Neuron (in vitro differentiated cells): ENCODE data around the gene TBC1D9B.
A peak's percentile ranks its signal among the peaks of the same experiment; 100 is the strongest.

Experiments
- H2AFZ ChIP-seq: one replicate; pipeline ENCODE4 v1.6.1; 2013; ENCODE audit warnings: low read depth, mild to moderate bottlenecking, inconsistent platforms, low read length, moderate library complexity
- H3K27me3 ChIP-seq: one replicate; pipeline ENCODE4 v1.6.1; 2013; ENCODE audit warnings: low read length; ENCODE audit not compliant: insufficient read depth
- H3K36me3 ChIP-seq: one replicate; pipeline ENCODE4 v1.6.1; 2013; ENCODE audit warnings: low read length; ENCODE audit not compliant: insufficient read depth
- H3K4me1 ChIP-seq: one replicate; pipeline ENCODE4 v1.6.1; 2013; ENCODE audit warnings: low read length; ENCODE audit not compliant: insufficient read depth
- H3K4me3 ChIP-seq: 2 replicates; pipeline ENCODE4 v1.5.1; 2013; ENCODE audit warnings: mild to moderate bottlenecking, low read length, moderate library complexity
- H3K9me3 ChIP-seq: one replicate; pipeline ENCODE4 v1.6.1; 2013; ENCODE audit warnings: low read length

Gene TBC1D9B

DNA sequence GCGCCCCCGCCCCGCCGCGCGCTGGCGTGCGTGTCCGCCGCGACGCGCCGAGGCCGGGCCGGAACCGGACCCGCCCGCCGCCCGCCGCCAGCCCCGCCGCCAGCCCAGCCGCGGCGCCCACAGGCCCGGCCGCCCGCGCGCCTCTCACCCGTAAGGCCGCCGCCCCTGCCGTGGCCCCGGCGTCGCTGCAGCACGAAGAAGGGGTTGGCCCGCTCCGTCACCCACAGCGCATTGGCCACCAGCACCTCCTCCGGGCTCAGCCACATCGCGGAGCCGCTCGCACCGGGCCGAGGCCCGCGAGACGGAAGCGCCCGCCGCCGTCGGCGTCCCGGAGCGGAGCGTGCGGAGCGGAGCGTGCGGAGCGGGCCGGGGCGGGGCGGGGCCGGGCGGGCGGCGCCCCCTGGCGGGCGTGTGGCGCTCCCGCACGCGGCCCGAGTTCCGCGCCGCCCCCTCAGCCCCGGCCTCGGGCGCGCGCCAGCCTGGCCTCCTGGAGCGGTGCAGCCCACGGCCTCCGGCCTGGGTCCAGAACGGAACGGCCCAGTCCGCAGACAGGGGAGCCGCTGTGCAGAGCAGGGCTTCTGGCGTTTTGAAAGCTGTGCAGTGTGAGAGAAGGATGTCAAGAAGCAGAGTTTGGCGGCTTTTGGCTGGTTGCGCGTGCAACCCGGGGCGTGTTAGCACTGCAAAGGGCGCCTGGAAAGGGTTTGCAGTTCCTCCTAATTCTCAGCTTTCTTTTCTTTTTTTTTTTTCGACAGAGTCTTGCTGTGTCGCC lies at the start of gene TBC1D9B:
Gene TBC1D9B (minus strand): TSS at position 342 of the 769 bp plus-strand sequence. CDS start 76 bp downstream, at position 266.
- H3K36me3 ChIP-seq: peaks cover 22% of the 10 kb centered on the region
- H3K4me3 ChIP-seq: peak within 1 kb of the TSS; percentile 76
- H2AFZ ChIP-seq: peak within 1 kb of the TSS; percentile 48
- H3K27me3 ChIP-seq: no peaks in the 10 kb centered on the region
- peaks cover 9% of the 10 kb centered on the region for H3K4me1 ChIP-seq
- H3K9me3 ChIP-seq: no peaks in the 10 kb centered on the region

DNA sequence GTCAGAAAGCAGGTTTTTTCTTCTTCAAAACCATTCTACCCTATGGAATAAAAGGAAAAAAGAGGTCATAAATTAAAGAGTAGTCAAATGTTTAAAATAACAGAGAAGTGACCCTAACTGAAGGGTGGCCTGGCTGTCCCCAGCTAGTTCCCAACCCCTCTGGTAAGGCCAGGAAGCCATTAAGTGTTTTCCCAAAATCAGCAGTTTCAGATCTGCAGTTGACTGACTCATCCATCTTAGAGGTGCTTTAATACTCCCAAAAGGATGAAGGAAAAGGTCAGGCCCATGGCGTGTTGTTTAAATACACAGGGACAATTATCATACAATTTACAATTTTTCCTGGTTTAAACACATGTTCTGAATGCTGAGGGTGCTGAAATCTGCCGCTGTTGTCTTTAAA lies 47.9 kb upstream of the TBC1D9B start:
- Histone ChIP-seq H3K9me3 (peaks cover 11% of the 10 kb centered on the region), H3K4me1 (no peaks in the 10 kb centered on the region), H2AFZ (no peak overlapping the region), H3K36me3 (peaks cover 65% of the 10 kb centered on the region), H3K27me3 (no peaks in the 10 kb centered on the region), H3K4me3 (no peak overlapping the region)

DNA sequence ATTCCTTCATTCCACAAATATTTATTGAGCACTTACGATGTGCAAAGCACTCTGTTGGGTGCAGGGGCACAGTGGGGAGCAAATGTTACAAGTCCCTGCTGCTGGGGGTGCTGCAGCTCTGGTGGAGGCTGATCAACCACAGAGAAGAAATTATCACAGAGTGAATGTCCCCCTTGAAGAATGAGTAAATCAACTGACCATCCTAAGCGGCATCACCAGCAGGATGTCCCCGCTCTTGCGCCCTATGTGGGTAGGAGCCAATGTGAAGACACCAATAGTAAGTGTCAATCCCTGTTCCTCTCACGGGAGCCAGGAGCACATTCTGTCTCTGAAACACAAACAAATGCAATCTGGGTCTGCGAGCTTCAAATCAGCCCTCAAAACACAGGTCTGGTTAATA lies 47.4 kb upstream of the TBC1D9B start:
- Histone ChIP-seq H3K4me1 (no peaks in the 10 kb centered on the region), H3K4me3 (no peak overlapping the region), H3K9me3 (peaks cover 9% of the 10 kb centered on the region), H2AFZ (no peak overlapping the region), H3K27me3 (no peaks in the 10 kb centered on the region), H3K36me3 (peaks cover 63% of the 10 kb centered on the region)

DNA sequence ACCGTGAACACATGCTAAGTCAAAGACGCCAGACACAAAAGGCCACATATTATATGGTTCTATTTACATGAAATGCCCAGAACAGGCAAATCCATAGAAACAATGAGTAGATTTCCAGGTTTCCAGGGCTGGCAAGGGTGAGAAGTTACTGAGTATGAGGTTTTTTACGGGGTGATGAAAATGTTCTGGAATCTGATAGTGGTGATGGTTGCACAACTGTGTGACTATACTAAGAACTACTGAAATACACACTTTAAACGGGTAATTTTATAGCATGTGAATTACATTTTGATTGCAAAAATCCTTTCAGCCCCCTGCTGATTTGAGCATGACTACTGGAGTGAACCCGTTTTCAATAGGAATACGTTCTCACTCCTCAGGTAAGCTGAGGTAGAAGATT lies 46.7 kb upstream of the TBC1D9B start:
- Histone ChIP-seq H3K9me3 (peaks cover 9% of the 10 kb centered on the region), H3K27me3 (no peaks in the 10 kb centered on the region), H3K4me3 (no peak overlapping the region), H3K4me1 (no peaks in the 10 kb centered on the region), H3K36me3 (peaks cover 66% of the 10 kb centered on the region), H2AFZ (no peak overlapping the region)

DNA sequence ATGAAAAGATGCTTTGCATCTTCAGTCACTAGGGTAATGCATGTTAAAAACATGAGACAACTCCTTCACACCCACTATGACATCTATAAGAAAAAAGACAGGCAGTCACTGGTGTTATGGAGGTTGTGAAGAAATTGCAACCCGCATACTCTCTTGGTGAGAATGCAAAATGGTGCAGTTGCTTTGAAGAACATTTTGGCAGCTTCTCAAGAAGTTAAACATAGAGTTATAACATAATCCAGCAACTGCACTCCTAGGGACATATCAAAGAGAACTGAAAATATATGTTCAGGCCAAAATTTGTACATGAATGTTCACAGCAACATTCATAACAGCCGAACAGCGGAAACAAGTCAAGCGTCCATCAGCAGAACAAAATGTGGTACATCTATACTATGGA lies 46.3 kb upstream of the TBC1D9B start:
- Histone ChIP-seq H3K36me3 (peaks cover 64% of the 10 kb centered on the region), H3K4me1 (no peaks in the 10 kb centered on the region), H2AFZ (no peak overlapping the region), H3K4me3 (no peak overlapping the region), H3K9me3 (peaks cover 9% of the 10 kb centered on the region), H3K27me3 (no peaks in the 10 kb centered on the region)

DNA sequence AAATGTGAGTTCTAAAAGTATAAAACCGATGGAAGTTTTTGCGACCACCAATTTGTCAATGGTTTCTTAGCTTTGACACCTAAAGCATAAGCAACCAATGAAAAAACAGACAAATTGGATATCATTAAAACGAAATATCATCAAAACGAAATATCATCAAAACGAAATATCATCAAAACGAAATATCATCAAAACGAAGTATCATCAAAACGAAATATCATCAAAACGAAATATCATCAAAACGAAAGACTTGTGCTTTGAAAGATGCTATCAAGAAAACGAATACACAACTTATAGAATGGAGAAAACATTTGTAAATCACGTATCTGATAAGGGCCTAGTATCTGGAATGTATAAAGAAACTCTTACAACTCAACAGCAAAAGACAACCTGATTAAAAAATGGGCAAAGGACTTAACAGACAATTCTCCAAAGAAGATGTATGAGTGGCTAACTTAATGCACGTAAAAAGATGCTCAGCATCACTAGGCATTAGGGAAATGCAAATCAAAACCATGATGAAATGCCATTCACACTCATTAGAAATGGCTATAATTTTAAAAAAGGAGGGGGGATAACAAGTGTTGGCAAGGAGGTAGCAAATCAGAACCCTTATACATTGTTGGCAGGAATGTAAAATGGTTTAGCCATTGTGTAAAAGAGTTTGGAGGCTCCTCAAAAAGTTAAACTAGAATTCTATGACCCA lies 29.4 kb upstream of the TBC1D9B start:
- H3K27me3 ChIP-seq: no peaks in the 10 kb centered on the region
- peaks cover 11% of the 10 kb centered on the region for H3K9me3 ChIP-seq
- no peak overlapping the region for H3K4me3 ChIP-seq
- peaks cover 7% of the 10 kb centered on the region for H3K36me3 ChIP-seq
- H3K4me1 ChIP-seq: no peaks in the 10 kb centered on the region
- H2AFZ ChIP-seq: no peak overlapping the region

DNA sequence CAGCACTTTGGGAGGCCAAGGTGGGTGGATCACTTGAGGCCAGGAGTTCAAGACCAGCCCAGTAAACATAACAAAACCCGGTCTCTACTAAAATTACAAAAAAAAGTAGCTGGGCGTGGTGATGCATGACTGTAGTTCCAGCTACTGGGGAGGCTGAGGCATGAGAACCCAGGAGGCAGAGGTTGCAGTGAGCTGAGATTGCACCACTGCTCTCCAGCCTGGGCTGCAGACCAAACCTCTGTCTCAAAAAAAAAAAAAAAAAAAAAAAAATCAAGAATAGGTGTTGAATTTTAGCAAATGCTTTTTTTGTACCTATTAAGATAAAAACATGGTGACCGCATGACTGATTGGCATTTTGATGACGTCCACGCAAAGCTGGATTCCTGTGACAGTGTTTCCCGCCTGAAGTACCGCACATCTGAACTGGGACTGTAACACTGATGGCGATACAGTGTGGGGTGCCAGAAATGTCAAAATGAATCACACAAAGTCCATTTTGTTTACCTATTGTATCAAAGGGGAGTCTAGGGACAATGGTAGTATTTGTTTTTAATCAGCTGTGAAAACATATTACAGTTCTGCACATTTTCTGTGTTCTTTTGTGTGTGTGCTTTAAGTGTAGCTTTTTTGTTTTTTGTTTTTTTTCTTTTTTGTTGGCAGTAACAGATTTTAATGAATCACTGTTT lies 23.2 kb upstream of the TBC1D9B start:
- H3K9me3 ChIP-seq: peaks cover 10% of the 10 kb centered on the region
- H2AFZ ChIP-seq: no peak overlapping the region
- no peaks in the 10 kb centered on the region for H3K4me1 ChIP-seq
- no peak overlapping the region for H3K4me3 ChIP-seq
- H3K36me3 ChIP-seq: no peaks in the 10 kb centered on the region
- no peaks in the 10 kb centered on the region for H3K27me3 ChIP-seq

DNA sequence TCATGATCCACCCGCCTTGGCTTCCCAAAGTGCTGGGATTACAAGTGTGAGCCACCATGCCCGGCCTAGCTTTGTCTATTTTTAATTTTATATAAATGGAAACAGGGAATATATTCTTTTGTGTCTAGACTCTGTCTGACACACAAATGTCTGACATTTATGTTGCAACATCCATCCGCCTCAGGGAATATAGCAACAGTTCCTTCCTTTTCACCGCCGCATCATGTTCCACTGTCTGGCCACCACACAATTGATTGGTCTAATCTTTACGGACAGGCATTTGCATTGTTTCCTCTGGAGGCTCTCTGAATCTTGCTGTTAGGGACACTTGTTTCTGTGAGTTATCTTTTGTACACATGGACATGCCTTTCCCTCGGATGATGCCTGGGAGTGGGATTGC lies 20.1 kb upstream of the TBC1D9B start:
- H3K4me3 ChIP-seq: no peak overlapping the region
- H3K4me1 ChIP-seq: no peaks in the 10 kb centered on the region
- H3K9me3 ChIP-seq: peaks cover 5% of the 10 kb centered on the region

DNA sequence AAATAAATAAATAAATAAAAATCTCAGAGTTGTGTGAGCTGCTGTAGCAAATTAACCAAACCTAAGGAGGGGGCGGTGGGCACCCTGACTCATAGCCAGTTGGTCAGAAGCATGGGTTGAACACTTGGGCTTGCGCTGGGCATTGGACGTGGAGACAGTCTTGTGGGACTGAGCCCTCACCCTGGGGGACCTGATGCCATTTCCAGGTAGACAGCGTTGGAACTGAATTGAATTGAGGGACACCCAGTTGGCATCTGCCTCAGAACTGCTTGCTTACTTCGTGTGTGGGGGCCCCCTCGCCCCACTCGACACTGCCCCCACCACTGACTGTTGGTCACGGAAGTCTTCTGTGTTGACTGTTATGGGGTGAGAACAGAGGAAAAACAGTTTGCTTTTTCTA lies 19.0 kb upstream of the TBC1D9B start:
- H3K4me3 ChIP-seq: no peak overlapping the region

More for the DNA sequence above, 20.1 kb upstream of the TBC1D9B start:
- no peak overlapping the region for H2AFZ ChIP-seq
- no peaks in the 10 kb centered on the region for H3K27me3 ChIP-seq
- H3K36me3 ChIP-seq: no peaks in the 10 kb centered on the region

DNA sequence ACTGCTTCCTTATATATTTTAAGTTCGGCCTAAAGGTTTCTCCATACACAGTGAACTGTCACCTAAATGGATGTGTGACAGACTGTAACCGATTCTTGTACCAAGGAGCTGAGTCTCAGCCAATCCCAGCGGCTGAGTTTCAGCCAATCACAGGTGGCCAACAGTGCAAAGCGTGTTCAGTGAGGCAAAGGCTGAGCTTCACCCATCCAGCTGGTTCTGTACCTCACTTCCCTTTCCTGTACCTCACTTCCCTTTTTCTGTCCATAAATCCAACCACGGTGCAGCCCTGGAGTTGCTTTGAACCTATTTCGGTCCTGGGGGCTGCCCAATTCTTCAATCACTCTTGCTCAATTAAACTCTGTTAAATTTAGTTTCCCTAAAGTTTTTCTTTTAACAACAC lies 15.7 kb upstream of the TBC1D9B start:
- Histone ChIP-seq H3K4me1 (no peaks in the 10 kb centered on the region), H3K27me3 (no peaks in the 10 kb centered on the region), H3K4me3 (no peak overlapping the region), H2AFZ (no peak overlapping the region), H3K36me3 (peaks cover 4% of the 10 kb centered on the region), H3K9me3 (peaks cover 5% of the 10 kb centered on the region)

More for the DNA sequence above, 19.0 kb upstream of the TBC1D9B start:
- peaks cover 5% of the 10 kb centered on the region for H3K9me3 ChIP-seq
- no peak overlapping the region for H2AFZ ChIP-seq
- H3K4me1 ChIP-seq: no peaks in the 10 kb centered on the region
- no peaks in the 10 kb centered on the region for H3K36me3 ChIP-seq
- H3K27me3 ChIP-seq: no peaks in the 10 kb centered on the region

DNA sequence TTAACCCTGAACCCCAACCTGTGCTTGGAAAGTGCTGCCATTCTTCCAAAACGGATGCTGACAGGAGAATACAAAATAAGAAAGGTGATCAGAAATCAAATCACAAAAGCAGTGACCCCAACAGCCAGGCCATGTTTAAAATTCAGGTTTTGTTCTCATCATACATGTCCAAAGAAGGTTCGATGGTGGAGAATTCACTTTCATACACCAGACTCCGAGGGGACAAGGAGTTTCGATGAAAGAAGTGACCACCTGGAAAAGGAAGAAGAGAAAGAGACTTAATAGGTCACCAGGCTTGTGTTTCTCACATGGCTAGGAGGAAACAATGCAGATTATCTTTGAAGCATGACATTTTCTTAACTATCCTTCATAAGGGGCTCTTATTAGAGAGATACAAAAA lies 12.5 kb upstream of the TBC1D9B start:
- Histone ChIP-seq H3K4me3 (no peak overlapping the region), H3K9me3 (peaks cover 2% of the 10 kb centered on the region), H2AFZ (no peak overlapping the region), H3K27me3 (no peaks in the 10 kb centered on the region), H3K4me1 (no peaks in the 10 kb centered on the region), H3K36me3 (peaks cover 9% of the 10 kb centered on the region)

DNA sequence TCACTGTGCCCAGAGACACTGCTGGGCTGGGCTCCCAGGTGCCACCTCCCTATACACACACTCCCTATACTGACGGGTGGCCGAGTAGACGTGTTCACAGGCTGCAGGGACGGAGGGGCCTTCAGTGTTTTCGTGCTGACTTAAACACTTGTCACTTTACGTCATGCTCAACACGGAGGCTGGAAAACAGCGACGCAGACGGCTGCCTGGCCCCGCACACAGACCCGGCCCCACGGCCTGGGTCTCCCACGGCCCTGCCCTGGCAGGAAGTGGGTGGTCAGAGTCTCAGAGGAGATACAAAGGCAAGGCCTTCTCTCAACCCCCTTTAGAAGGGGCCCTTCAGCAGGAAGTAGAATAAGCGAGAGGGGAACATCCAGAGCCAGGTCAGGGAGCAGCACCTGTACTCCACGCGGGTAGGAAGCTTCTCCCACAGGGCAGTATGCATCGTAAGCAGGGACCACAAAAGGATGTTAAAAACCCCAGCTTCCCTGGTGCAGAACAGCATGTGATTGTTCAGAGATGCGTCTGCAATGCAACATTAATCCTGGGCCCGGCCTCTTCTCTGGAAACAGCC lies 11.9 kb upstream of the TBC1D9B start:
- Histone ChIP-seq H3K9me3 (peaks cover 2% of the 10 kb centered on the region), H3K36me3 (peaks cover 9% of the 10 kb centered on the region), H2AFZ (no peak overlapping the region), H3K4me3 (no peak overlapping the region), H3K4me1 (no peaks in the 10 kb centered on the region), H3K27me3 (no peaks in the 10 kb centered on the region)
